Gastroesophageal sphincter (tissue), 3 donors: ENCODE results near the gene SEMA6C.
A peak's percentile ranks its signal among the peaks of the same experiment; 100 is the strongest.
"Not testable (repeated sequence)": the region's sequence is repeated elsewhere in the genome, so short reads cannot be mapped to it uniquely, and the experiment has no call there.

Experiments
- POLR2AphosphoS5 ChIP-seq: sonication (generic); formaldehyde crosslinking; IDR thresholded peaks from one replicate; pipeline ENCODE4 v1.6.1; 2017; ENCODE audit warnings: antibody characterized with exemption
- TF ChIP-seq, protein P1 (sequence below), 4 experiments: fragments of 200-600 bp in 2 of 4; fragments of 450-650 bp in 2 of 4; sonication (generic) in 1 of 4; IDR thresholded peaks; one replicate each; pipeline ENCODE4 v1.5.1; 2017 to 2019; ENCODE audit warnings: antibody characterized with exemption in 4 of 4, mild to moderate bottlenecking in 2 of 4, moderate library complexity in 2 of 4

DNA sequence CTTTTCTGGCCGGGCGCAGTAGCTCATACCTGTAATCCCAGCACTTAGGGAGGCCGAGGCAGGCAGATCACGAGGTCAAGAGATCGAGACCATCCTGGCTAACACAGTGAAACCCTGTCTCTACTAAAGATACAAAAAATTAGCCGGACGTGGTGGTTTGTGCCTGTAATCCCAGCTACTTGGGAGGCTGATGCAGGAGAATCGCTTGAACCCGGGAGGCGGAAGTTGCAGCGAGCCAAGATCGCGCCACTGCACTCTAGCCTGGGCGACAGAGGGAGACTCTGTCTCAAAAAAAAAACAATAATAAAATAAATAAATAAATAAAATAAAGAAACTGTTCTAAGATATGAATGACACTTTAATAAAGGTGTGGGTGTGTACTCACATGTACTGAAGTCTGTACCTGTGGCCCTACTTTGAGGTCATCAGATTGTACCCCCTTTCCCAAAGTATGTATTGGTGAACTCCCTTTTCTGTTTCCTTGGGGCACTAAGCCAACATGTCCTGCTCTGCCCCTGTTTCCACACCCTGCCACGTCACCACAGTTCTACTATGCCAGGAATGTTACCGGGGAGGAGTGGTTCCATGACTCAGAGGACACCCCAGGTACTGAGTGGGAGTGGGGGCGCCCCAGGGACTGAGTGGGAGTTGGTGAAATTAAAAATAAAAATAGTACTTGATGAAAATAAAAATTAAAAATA is 48.6 kb upstream of the SEMA6C start:
- TF ChIP-seq, protein P1, sequence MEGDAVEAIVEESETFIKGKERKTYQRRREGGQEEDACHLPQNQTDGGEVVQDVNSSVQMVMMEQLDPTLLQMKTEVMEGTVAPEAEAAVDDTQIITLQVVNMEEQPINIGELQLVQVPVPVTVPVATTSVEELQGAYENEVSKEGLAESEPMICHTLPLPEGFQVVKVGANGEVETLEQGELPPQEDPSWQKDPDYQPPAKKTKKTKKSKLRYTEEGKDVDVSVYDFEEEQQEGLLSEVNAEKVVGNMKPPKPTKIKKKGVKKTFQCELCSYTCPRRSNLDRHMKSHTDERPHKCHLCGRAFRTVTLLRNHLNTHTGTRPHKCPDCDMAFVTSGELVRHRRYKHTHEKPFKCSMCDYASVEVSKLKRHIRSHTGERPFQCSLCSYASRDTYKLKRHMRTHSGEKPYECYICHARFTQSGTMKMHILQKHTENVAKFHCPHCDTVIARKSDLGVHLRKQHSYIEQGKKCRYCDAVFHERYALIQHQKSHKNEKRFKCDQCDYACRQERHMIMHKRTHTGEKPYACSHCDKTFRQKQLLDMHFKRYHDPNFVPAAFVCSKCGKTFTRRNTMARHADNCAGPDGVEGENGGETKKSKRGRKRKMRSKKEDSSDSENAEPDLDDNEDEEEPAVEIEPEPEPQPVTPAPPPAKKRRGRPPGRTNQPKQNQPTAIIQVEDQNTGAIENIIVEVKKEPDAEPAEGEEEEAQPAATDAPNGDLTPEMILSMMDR (IDR thresholded peaks at IDR 0.05) = not testable (repeated sequence)
- peak; percentile 60 for TF ChIP-seq POLR2AphosphoS5
